GM06990 (cell line): ENCODE measurements around the gene SUSD1.
A peak's percentile ranks its signal among the peaks of the same experiment; 100 is the strongest.

Source experiments
- DNase-seq: peaks from one replicate; pipeline ENCODE4 v3.0.0-alpha.2; 2011; ENCODE audit not compliant: insufficient read length; ENCODE audit errors: extremely low read depth
- H3K27me3 ChIP-seq: replicated peaks from 2 replicates; pipeline ENCODE4 v1.6.0; 2011; ENCODE audit warnings: low read length; ENCODE audit not compliant: control insufficient read depth, insufficient read depth
- H3K36me3 ChIP-seq: 2 replicates; pipeline ENCODE4 v1.5.1; 2011; ENCODE audit warnings: low read length; ENCODE audit not compliant: control insufficient read depth, insufficient read depth
- H3K4me3 ChIP-seq: replicated peaks from 2 replicates; pipeline ENCODE4 v1.5.1; 2011; ENCODE audit warnings: low read depth, mild to moderate bottlenecking, control low read depth, low read length
- TF ChIP-seq, protein P1 (sequence below): IDR thresholded peaks from 2 replicates; pipeline ENCODE4 v1.5.1; 2011; ENCODE audit warnings: low read length, control low read depth, mild to moderate bottlenecking, inconsistent platforms; ENCODE audit not compliant: insufficient read depth, poor library complexity, severe bottlenecking

Gene SUSD1

DNA sequence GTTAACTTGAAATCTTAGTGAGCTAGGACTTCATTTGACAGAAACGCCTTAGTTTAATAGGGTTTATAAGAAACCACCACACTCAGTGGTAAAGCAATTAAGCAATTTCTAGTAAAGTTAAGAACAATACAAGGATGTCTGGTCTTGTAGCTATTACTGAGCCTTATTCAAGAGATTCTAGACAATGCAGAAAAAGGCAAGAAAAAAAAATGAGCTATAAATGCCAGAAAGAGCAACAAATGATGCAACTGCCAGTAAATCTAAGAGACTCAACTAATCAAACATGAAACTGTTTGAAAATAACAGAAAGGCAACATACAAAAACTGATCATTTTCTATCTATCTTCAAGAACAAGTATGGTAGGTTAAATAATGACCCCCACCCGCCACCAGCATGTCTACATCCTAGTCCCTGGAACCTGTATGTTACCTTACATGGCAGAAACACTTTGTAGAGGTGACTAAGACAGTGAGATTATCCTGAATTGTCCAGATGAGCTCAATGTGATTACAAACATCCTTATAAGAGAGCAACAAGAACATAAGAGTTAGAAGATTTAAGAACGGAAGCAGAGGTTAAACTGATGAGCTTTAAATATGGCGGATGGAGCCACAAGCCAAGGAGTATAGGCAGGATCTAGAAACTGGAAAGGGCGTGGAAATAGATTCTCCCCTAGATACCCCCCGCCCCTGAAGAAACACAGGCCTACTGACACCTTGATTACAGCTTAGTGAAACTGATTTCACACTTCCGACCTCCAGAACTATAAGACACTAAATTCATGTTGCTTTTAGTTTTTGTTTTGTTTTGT lies 93.0 kb downstream of the SUSD1 start:
- Histone ChIP-seq H3K36me3 (no peaks in the 10 kb centered on the region), H3K4me3 (no peak overlapping the region), H3K27me3 (no peaks in the 10 kb centered on the region)
- DNase-seq = no peak
- TF ChIP-seq, protein P1, sequence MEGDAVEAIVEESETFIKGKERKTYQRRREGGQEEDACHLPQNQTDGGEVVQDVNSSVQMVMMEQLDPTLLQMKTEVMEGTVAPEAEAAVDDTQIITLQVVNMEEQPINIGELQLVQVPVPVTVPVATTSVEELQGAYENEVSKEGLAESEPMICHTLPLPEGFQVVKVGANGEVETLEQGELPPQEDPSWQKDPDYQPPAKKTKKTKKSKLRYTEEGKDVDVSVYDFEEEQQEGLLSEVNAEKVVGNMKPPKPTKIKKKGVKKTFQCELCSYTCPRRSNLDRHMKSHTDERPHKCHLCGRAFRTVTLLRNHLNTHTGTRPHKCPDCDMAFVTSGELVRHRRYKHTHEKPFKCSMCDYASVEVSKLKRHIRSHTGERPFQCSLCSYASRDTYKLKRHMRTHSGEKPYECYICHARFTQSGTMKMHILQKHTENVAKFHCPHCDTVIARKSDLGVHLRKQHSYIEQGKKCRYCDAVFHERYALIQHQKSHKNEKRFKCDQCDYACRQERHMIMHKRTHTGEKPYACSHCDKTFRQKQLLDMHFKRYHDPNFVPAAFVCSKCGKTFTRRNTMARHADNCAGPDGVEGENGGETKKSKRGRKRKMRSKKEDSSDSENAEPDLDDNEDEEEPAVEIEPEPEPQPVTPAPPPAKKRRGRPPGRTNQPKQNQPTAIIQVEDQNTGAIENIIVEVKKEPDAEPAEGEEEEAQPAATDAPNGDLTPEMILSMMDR = no peak

DNA sequence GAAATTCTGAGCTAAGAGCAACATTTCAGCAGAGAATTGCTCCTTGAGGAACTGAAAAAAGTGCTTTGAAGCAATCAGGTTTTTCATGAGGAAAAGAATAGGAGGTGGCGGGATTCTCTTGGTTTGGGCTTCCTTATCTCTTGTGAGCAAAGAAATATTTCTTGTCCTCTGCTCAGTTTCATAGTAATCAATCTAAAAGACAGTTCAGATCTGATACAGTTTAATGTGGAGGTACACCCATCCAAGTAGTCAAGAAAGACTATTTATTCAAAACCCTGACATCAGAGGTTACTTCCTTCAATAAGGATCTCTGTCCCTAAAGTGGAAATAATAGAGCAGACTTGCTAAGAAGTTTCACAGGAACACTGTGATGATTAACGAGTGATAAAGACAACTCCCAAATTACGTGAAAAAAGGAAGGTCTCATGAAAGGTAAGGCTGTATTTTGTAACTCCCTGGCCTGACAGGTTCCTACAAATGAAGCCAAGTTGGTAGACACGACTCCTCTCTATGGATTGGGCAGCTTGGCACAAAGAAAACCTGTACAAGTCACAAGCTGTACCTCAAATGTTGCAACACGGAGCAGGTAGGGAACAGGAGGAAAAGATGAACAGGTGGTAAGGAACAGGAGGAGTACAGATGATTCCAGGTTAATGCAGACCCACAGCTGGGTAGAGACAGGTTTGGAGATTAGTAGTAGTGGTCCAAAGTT lies 94.1 kb downstream of the SUSD1 start:
- H3K36me3 ChIP-seq = no peaks in the 10 kb centered on the region
- TF ChIP-seq, protein P1 = no peak
- no peaks in the 10 kb centered on the region for H3K27me3 ChIP-seq
- no peak for DNase-seq
- H3K4me3 ChIP-seq = no peak overlapping the region

DNA sequence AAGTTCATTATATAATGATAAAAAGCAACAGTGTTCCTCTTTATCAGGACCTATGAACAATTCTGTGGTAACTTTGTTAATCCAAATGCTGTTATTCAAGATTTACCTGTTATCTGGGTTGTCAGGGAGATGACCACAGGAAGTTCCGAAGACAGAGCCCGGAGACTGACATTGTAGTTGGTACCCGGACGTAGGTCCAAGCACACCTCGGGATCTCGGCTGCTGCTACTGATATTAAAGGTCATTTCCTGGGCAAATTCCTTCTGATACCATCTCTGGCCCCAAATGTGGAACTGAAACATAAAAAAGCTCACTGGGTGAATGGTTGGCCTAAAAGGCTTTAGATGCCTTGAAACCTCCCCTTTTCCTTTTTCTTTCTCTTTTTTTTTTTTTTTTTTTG lies 96.7 kb downstream of the SUSD1 start:
- H3K36me3 ChIP-seq = no peaks in the 10 kb centered on the region
- H3K27me3 ChIP-seq = no peaks in the 10 kb centered on the region
- no peak overlapping the region for H3K4me3 ChIP-seq
- TF ChIP-seq, protein P1 = no peak
- DNase-seq = peak; percentile 64

DNA sequence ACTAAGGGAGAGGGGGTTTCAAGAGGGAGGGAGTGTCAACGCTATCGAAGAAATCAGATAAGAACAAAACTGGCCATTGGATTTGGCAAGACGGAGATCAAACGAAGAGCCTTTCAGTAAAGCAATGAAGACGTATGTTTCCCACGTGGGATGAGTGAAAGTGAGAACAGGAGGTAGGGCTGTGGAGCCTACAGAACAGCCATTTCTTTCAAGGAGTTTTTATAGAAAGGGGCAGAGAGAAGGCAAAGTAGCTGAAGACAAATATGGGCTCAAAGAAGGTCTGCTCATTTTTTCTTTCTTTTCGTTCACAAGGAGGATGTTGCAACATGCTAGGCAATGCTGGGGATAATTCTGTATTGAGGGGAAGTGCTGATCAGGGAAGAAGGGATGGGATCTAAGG lies 98.3 kb downstream of the SUSD1 start:
- Histone ChIP-seq H3K4me3 (no peak overlapping the region; the same call in 1 of the 2 replicates), H3K36me3 (no peaks in the 10 kb centered on the region), H3K27me3 (no peaks in the 10 kb centered on the region)
- TF ChIP-seq, protein P1 = no peak
- DNase-seq = no peak

DNA sequence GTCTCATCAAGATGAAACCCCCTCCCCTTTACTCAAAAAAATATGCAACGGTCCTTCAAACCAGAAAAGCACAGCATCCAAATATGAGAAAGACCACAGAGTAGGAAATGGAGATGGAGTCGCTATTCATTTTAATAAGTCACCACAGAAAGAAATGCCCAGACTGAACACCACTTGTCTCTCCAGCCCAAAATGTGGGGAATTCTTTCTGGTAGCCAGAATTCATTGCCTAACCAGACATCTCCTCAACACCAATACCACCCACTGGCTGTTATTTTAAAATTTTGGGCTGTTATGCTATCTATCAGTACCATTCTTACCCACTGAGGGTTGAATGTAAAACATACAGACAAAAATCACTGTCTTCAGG lies 100.1 kb downstream of the SUSD1 start:
- TF ChIP-seq, protein P1 = no peak
- Histone ChIP-seq H3K27me3 (no peaks in the 10 kb centered on the region), H3K4me3 (no peak overlapping the region), H3K36me3 (no peaks in the 10 kb centered on the region)
- no peak for DNase-seq
